ENCODE measurements around the gene ING4.

GRCh38 chr12:6643569-6644256, 19.2 kb downstream of the ING4 start:
- TF ChIP-seq CTCF (conservative IDR thresholded peaks at IDR 0.05) (no peak), ZFX (IDR thresholded peaks at IDR 0.05) (no peak)

Data from C4-2B (cell line).